HepG2 (cell line): Measurements from ENCODE around the gene NELFCD. TPM values are rescaled to one million over a fixed set of nuclear protein-coding genes. Genes with fewer than 3 reads are reported as not detected.

Experiments used
- CEBPB ChIP-seq: IDR thresholded peaks from 2 replicates; pipeline ENCODE4 v1.6.1; 2011; ENCODE audit warnings: low read depth, low read length, improper control_type of control experiment, borderline replicate concordance
- FOXK1 ChIP-seq: sonication (generic); formaldehyde crosslinking; IDR thresholded peaks from 2 replicates; pipeline ENCODE4 v1.4.0; 2020; ENCODE audit warnings: low read depth, missing genetic modification reagents, borderline replicate concordance
- HDAC6 ChIP-seq: fragments of 200-600 bp; sonication (generic); IDR thresholded peaks from 2 replicates; pipeline ENCODE4 v1.7.0; 2017; ENCODE audit warnings: mild to moderate bottlenecking, antibody characterized with exemption, low read length, low read depth
- HNRNPK ChIP-seq: fragments of 200-400 bp; formaldehyde crosslinking; IDR thresholded peaks from 2 replicates; pipeline ENCODE4 v1.6.1; 2018; ENCODE audit warnings: low read length, low read depth, moderate library complexity, mild to moderate bottlenecking; ENCODE audit not compliant: poor library complexity, severe bottlenecking
- HOXA3 ChIP-seq: sonication (generic); formaldehyde crosslinking; IDR thresholded peaks from 2 replicates; pipeline ENCODE4 v1.5.0; 2020; ENCODE audit warnings: missing genetic modification reagents
- KDM6A ChIP-seq: IDR thresholded peaks from 2 replicates; pipeline ENCODE4 v1.6.1; 2016; ENCODE audit warnings: low read depth
- MAZ ChIP-seq, 2 experiments: sonication (generic) in 1 of 2; formaldehyde crosslinking in 1 of 2; IDR thresholded peaks; 2 replicates each; pipeline versions ENCODE4 v1.5.0 to v1.6.1; 2012 to 2020; ENCODE audit warnings: low read depth in 2 of 2, mild to moderate bottlenecking in 2 of 2, borderline replicate concordance in 1 of 2, improper control_type of control experiment in 1 of 2, low read length in 1 of 2, missing genetic modification reagents in 1 of 2, moderate library complexity in 1 of 2
- MBNL3 ChIP-seq: fragments of 250-450 bp; sonication (Bioruptor Pico); conservative IDR thresholded peaks from 2 replicates; pipeline ENCODE4 v1.8.0; 2022; ENCODE audit warnings: mild to moderate bottlenecking, inconsistent platforms
- RBM39 ChIP-seq: fragments of 200-400 bp; formaldehyde crosslinking; IDR thresholded peaks from one replicate; pipeline ENCODE4 v1.6.1; 2018; ENCODE audit warnings: antibody characterized with exemption, mild to moderate bottlenecking, low read depth, low read length; ENCODE audit not compliant: poor library complexity, severe bottlenecking
- TBL1XR1 ChIP-seq: fragments of 150-350 bp; IDR thresholded peaks from 2 replicates; pipeline ENCODE4 v1.6.1; 2014; ENCODE audit warnings: borderline replicate concordance, low read length; ENCODE audit not compliant: partially characterized antibody
- ZNF33B ChIP-seq: sonication (generic); formaldehyde crosslinking; IDR thresholded peaks from 2 replicates; pipeline ENCODE4 v1.5.1; 2020; ENCODE audit warnings: mild to moderate bottlenecking, missing genetic modification reagents
- ZNF570 ChIP-seq: sonication (generic); formaldehyde crosslinking; IDR thresholded peaks from 2 replicates; pipeline ENCODE4 v1.4.0; 2020; ENCODE audit warnings: mild to moderate bottlenecking, missing genetic modification reagents, borderline replicate concordance
- polyA plus RNA-seq, 8 experiments: library from polyadenylated mRNA; depleted of rRNA in 3 of 8; stranded (reverse) in 7 of 8; unstranded in 1 of 8; fragments of >200 nt; fragmentation: Illumina TruSeq in 4 of 8; extraction: Trizol in 4 of 8; gene quantifications; 2 replicates each; pipeline versions ENCODE4 v1.2.1 to v1.2.3, GENCODE V29; 2011 to 2016; ENCODE audit warnings: low read depth in 4 of 8, missing spikeins in 1 of 8, mixed read lengths in 1 of 8; ENCODE audit not compliant: insufficient read depth in 1 of 8
- total RNA-seq, 5 experiments: library from RNA; depleted of rRNA; stranded (reverse); fragments of >200 nt; fragmentation: Illumina TruSeq; extraction: Trizol; gene quantifications; 2 replicates each; pipeline ENCODE4 v1.2.3, GENCODE V29; 2016; ENCODE audit warnings: low read depth in 1 of 5
- TF ChIP-seq, protein P1 (sequence below): sonication (generic); formaldehyde crosslinking; IDR thresholded peaks from 2 replicates; pipeline ENCODE4 v1.8.1; 2023; ENCODE audit warnings: mild to moderate bottlenecking, missing genetic modification reagents
- TF ChIP-seq, protein P2 (sequence below): sonication (generic); formaldehyde crosslinking; IDR thresholded peaks from 2 replicates; pipeline ENCODE4 v1.5.1; 2020; ENCODE audit warnings: mild to moderate bottlenecking, moderate library complexity, missing genetic modification reagents
- TF ChIP-seq, protein P3 (sequence below): sonication (generic); formaldehyde crosslinking; IDR thresholded peaks from 2 replicates; pipeline ENCODE4 v1.5.1; 2020; ENCODE audit warnings: mild to moderate bottlenecking, missing genetic modification reagents, borderline replicate concordance
- TF ChIP-seq, protein P4 (sequence below): sonication (generic); formaldehyde crosslinking; conservative IDR thresholded peaks from 2 replicates; pipeline ENCODE4 v1.8.0; 2022; ENCODE audit warnings: mild to moderate bottlenecking, moderate library complexity, missing genetic modification reagents
- TF ChIP-seq, protein P5 (sequence below): sonication (generic); formaldehyde crosslinking; IDR thresholded peaks from 2 replicates; pipeline ENCODE4 v1.4.0; 2020; ENCODE audit warnings: missing genetic modification reagents; ENCODE audit errors: not compliant biosample characterization

Gene NELFCD
- total and polyA plus RNA-seq, 2 of the 13 experiments (the other 11 are each of a cell fraction or from before 2014, with no cell fraction given): 159 to 203 TPM

DNA sequence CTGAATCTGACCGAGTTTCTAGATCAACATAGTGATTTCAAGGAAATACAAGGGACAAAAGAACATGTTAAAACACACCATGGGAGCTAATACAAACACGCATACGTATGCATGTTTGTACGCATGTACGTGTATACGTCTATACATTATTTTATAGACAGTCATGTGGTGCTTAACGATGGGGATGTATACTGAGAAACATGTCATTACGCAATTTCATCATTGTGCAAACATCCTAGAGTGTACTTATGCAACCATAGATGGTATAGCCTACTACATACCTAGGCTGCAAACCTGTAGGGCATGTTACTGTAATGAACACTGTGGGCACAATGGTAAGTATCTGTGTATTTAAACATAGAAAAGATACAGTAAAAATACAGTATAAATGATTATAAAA is 25.0 kb upstream of the NELFCD start (continued):
- TF ChIP-seq, protein P1, sequence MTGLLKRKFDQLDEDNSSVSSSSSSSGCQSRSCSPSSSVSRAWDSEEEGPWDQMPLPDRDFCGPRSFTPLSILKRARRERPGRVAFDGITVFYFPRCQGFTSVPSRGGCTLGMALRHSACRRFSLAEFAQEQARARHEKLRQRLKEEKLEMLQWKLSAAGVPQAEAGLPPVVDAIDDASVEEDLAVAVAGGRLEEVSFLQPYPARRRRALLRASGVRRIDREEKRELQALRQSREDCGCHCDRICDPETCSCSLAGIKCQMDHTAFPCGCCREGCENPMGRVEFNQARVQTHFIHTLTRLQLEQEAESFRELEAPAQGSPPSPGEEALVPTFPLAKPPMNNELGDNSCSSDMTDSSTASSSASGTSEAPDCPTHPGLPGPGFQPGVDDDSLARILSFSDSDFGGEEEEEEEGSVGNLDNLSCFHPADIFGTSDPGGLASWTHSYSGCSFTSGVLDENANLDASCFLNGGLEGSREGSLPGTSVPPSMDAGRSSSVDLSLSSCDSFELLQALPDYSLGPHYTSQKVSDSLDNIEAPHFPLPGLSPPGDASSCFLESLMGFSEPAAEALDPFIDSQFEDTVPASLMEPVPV (CRISPR knock-in tag): no peak
- TF ChIP-seq, protein P2, sequence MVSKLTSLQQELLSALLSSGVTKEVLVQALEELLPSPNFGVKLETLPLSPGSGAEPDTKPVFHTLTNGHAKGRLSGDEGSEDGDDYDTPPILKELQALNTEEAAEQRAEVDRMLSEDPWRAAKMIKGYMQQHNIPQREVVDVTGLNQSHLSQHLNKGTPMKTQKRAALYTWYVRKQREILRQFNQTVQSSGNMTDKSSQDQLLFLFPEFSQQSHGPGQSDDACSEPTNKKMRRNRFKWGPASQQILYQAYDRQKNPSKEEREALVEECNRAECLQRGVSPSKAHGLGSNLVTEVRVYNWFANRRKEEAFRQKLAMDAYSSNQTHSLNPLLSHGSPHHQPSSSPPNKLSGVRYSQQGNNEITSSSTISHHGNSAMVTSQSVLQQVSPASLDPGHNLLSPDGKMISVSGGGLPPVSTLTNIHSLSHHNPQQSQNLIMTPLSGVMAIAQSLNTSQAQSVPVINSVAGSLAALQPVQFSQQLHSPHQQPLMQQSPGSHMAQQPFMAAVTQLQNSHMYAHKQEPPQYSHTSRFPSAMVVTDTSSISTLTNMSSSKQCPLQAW (CRISPR knock-in tag): no peak
- TF ChIP-seq HNRNPK (no peak), FOXK1 (CRISPR knock-in tag) (no peak), TBL1XR1 (no peak), ZNF33B (CRISPR knock-in tag) (no peak), KDM6A (no peak), HOXA3 (CRISPR knock-in tag) (no peak), MAZ (IDR thresholded peaks at IDR 0.05; ENCODE audit: borderline replicate concordance, low read depth, low read length) (no peak), MAZ (CRISPR knock-in tag; IDR thresholded peaks at IDR 0.05; ENCODE audit: low read depth) (no peak), HDAC6 (no peak), ZNF570 (no peak), CEBPB (peak; percentile 98), MBNL3 (CRISPR knock-in tag) (no peak), RBM39 (no peak)
- TF ChIP-seq, protein P3, sequence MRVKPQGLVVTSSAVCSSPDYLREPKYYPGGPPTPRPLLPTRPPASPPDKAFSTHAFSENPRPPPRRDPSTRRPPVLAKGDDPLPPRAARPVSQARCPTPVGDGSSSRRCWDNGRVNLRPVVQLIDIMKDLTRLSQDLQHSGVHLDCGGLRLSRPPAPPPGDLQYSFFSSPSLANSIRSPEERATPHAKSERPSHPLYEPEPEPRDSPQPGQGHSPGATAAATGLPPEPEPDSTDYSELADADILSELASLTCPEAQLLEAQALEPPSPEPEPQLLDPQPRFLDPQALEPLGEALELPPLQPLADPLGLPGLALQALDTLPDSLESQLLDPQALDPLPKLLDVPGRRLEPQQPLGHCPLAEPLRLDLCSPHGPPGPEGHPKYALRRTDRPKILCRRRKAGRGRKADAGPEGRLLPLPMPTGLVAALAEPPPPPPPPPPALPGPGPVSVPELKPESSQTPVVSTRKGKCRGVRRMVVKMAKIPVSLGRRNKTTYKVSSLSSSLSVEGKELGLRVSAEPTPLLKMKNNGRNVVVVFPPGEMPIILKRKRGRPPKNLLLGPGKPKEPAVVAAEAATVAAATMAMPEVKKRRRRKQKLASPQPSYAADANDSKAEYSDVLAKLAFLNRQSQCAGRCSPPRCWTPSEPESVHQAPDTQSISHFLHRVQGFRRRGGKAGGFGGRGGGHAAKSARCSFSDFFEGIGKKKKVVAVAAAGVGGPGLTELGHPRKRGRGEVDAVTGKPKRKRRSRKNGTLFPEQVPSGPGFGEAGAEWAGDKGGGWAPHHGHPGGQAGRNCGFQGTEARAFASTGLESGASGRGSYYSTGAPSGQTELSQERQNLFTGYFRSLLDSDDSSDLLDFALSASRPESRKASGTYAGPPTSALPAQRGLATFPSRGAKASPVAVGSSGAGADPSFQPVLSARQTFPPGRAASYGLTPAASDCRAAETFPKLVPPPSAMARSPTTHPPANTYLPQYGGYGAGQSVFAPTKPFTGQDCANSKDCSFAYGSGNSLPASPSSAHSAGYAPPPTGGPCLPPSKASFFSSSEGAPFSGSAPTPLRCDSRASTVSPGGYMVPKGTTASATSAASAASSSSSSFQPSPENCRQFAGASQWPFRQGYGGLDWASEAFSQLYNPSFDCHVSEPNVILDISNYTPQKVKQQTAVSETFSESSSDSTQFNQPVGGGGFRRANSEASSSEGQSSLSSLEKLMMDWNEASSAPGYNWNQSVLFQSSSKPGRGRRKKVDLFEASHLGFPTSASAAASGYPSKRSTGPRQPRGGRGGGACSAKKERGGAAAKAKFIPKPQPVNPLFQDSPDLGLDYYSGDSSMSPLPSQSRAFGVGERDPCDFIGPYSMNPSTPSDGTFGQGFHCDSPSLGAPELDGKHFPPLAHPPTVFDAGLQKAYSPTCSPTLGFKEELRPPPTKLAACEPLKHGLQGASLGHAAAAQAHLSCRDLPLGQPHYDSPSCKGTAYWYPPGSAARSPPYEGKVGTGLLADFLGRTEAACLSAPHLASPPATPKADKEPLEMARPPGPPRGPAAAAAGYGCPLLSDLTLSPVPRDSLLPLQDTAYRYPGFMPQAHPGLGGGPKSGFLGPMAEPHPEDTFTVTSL (CRISPR knock-in tag): no peak
- TF ChIP-seq, protein P4, sequence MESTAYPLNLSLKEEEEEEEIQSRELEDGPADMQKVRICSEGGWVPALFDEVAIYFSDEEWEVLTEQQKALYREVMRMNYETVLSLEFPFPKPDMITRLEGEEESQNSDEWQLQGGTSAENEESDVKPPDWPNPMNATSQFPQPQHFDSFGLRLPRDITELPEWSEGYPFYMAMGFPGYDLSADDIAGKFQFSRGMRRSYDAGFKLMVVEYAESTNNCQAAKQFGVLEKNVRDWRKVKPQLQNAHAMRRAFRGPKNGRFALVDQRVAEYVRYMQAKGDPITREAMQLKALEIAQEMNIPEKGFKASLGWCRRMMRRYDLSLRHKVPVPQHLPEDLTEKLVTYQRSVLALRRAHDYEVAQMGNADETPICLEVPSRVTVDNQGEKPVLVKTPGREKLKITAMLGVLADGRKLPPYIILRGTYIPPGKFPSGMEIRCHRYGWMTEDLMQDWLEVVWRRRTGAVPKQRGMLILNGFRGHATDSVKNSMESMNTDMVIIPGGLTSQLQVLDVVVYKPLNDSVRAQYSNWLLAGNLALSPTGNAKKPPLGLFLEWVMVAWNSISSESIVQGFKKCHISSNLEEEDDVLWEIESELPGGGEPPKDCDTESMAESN (CRISPR knock-in tag): no peak
- TF ChIP-seq, protein P5, sequence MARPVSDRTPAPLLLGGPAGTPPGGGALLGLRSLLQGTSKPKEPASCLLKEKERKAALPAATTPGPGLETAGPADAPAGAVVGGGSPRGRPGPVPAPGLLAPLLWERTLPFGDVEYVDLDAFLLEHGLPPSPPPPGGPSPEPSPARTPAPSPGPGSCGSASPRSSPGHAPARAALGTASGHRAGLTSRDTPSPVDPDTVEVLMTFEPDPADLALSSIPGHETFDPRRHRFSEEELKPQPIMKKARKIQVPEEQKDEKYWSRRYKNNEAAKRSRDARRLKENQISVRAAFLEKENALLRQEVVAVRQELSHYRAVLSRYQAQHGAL: no peak
